ENCODE data around the gene NT5C3A. TPM values are rescaled to one million over a fixed set of nuclear protein-coding genes. Genes with fewer than 3 reads are reported as not detected.

The NT5C3A gene
- total RNA-seq, 2 donors from 2014 or later = 17.5 to 22.1 TPM

GRCh38 chr7:33093266-33093665 is 30.7 kb upstream of the NT5C3A start:
- no peak for TF ChIP-seq CTCF (conservative IDR thresholded peaks at IDR 0.05)
- Histone ChIP-seq H3K27me3 (ENCODE audit: control insufficient read depth, insufficient read depth, low read length, poor library complexity, severe bottlenecking) (no peaks in the 10 kb centered on the region), H3K27ac (ENCODE audit: low read depth, low read length) (no peak overlapping the region), H3K4me1 (ENCODE audit: control insufficient read depth, insufficient read depth, low read length) (no peaks in the 10 kb centered on the region), H3K4me3 (ENCODE audit: low read length) (no peak overlapping the region), H3K9me3 (ENCODE audit: control insufficient read depth, low read length) (no peaks in the 10 kb centered on the region), H3K9ac (ENCODE audit: extremely low read depth, low read length, poor library complexity, severe bottlenecking) (no peak overlapping the region), H3K36me3 (ENCODE audit: control insufficient read depth, insufficient read depth, low read length) (peaks cover 42% of the 10 kb centered on the region)
- no peaks in the 10 kb centered on the region for H3K4me1 Mint-ChIP-seq
- H3K27me3 Mint-ChIP-seq (ENCODE audit: insufficient read depth) = no peaks in the 10 kb centered on the region
- no peak overlapping the region for H3K4me3 Mint-ChIP-seq
- H3K36me3 Mint-ChIP-seq (ENCODE audit: low read depth) = peaks cover 34% of the 10 kb centered on the region
- 92 to 100% methylated on average over 1 to 4 of the region's 4 CpGs for WGBS, 2 experiments (ENCODE audit: insufficient coverage in 1 of 2, insufficient read length in 1 of 2)
- DNase-seq = no peak
- H3K27ac Mint-ChIP-seq = no peak overlapping the region
- H3K9me3 Mint-ChIP-seq = no peaks in the 10 kb centered on the region

GRCh38 chr7:33091641-33092191 is 29.1 kb upstream of the NT5C3A start:
- H3K27me3 Mint-ChIP-seq (ENCODE audit: insufficient read depth) = no peaks in the 10 kb centered on the region
- H3K36me3 Mint-ChIP-seq (ENCODE audit: low read depth) = peaks cover 22% of the 10 kb centered on the region
- no peak overlapping the region for H3K4me3 Mint-ChIP-seq
- H3K9me3 Mint-ChIP-seq = no peaks in the 10 kb centered on the region
- peak; percentile 66 for TF ChIP-seq CTCF (conservative IDR thresholded peaks at IDR 0.05)
- H3K27ac Mint-ChIP-seq = no peak overlapping the region
- Histone ChIP-seq H3K36me3 (ENCODE audit: control insufficient read depth, insufficient read depth, low read length) (peaks cover 26% of the 10 kb centered on the region), H3K4me3 (ENCODE audit: low read length) (no peak overlapping the region), H3K9me3 (ENCODE audit: control insufficient read depth, low read length) (no peaks in the 10 kb centered on the region), H3K27me3 (ENCODE audit: control insufficient read depth, insufficient read depth, low read length, poor library complexity, severe bottlenecking) (no peaks in the 10 kb centered on the region), H3K9ac (ENCODE audit: extremely low read depth, low read length, poor library complexity, severe bottlenecking) (no peak overlapping the region), H3K27ac (ENCODE audit: low read depth, low read length) (no peak overlapping the region), H3K4me1 (ENCODE audit: control insufficient read depth, insufficient read depth, low read length) (no peaks in the 10 kb centered on the region)
- DNase-seq = peak; percentile 70
- no peaks in the 10 kb centered on the region for H3K4me1 Mint-ChIP-seq
- whole genome bisulfite sequencing, 2 experiments (ENCODE audit: insufficient coverage in 1 of 2, insufficient read length in 1 of 2) = 90 to 91% methylated on average over 5 of the region's 5 CpGs

GRCh38 chr7:33091111-33091531 is 28.5 kb upstream of the NT5C3A start:
- no peak overlapping the region for H3K4me3 Mint-ChIP-seq
- TF ChIP-seq CTCF (conservative IDR thresholded peaks at IDR 0.05) = no peak
- H3K27ac Mint-ChIP-seq = no peak overlapping the region

More at GRCh38 chr7:33091111-33091531, 28.5 kb upstream of the NT5C3A start:
- DNase-seq = no peak
- H3K4me3 ChIP-seq (ENCODE audit: low read length) = no peak overlapping the region
- no peak overlapping the region for H3K9ac ChIP-seq (ENCODE audit: extremely low read depth, low read length, poor library complexity, severe bottlenecking)
- no peaks in the 10 kb centered on the region for H3K9me3 ChIP-seq (ENCODE audit: control insufficient read depth, low read length)
- H3K36me3 ChIP-seq (ENCODE audit: control insufficient read depth, insufficient read depth, low read length) = peaks cover 20% of the 10 kb centered on the region
- no peaks in the 10 kb centered on the region for H3K4me1 Mint-ChIP-seq
- H3K4me1 ChIP-seq (ENCODE audit: control insufficient read depth, insufficient read depth, low read length) = no peaks in the 10 kb centered on the region
- H3K27ac ChIP-seq (ENCODE audit: low read depth, low read length) = no peak overlapping the region
- H3K27me3 Mint-ChIP-seq (ENCODE audit: insufficient read depth) = no peaks in the 10 kb centered on the region
- H3K36me3 Mint-ChIP-seq (ENCODE audit: low read depth) = peaks cover 16% of the 10 kb centered on the region
- H3K9me3 Mint-ChIP-seq = no peaks in the 10 kb centered on the region
- no peaks in the 10 kb centered on the region for H3K27me3 ChIP-seq (ENCODE audit: control insufficient read depth, insufficient read depth, low read length, poor library complexity, severe bottlenecking)
- WGBS, 2 experiments (ENCODE audit: insufficient coverage in 1 of 2, insufficient read length in 1 of 2) = 94% methylated on average over 2 to 4 of the region's 4 CpGs

All from endodermal cell (in vitro differentiated cells).